Measurements from ENCODE around the gene PRR13.
A peak's percentile ranks its signal among the peaks of the same experiment; 100 is the strongest.
"Not testable (repeated sequence)": the region's sequence is repeated elsewhere in the genome, so short reads cannot be mapped to it uniquely, and the experiment has no call there.

The PRR13 gene

GRCh38 chr12:53472056-53472582 is 30.6 kb downstream of the PRR13 start:
- no peak for DNase-seq (ENCODE audit: low read depth)

- no peak for DNase-seq (ENCODE audit: low read depth)
Observed at GRCh38 chr12:53474077-53474476, 32.5 kb downstream of the PRR13 start.

- DNase-seq (ENCODE audit: low read depth): no peak
Observed at GRCh38 chr12:53474819-53475218, 33.3 kb downstream of the PRR13 start.

GRCh38 chr12:53476769-53477209 is 35.3 kb downstream of the PRR13 start:
- DNase-seq (ENCODE audit: low read depth): no peak

GRCh38 chr12:53478865-53479264 is 37.3 kb downstream of the PRR13 start:
- no peak for DNase-seq (ENCODE audit: low read depth)

GRCh38 chr12:53479331-53479730 is 37.8 kb downstream of the PRR13 start:
- DNase-seq (ENCODE audit: low read depth): no peak

- no peak for DNase-seq (ENCODE audit: low read depth)
Observed at GRCh38 chr12:53480491-53481442, 39.2 kb downstream of the PRR13 start.

- DNase-seq (ENCODE audit: low read depth): not testable (repeated sequence)
Observed at GRCh38 chr12:53481458-53481857, 39.9 kb downstream of the PRR13 start.

- no peak for DNase-seq (ENCODE audit: low read depth)
Observed at GRCh38 chr12:53481939-53482586, 40.5 kb downstream of the PRR13 start.

GRCh38 chr12:53482626-53483168 is 41.2 kb downstream of the PRR13 start:
- no peak for DNase-seq (ENCODE audit: low read depth)

GRCh38 chr12:53483225-53483978 is 41.9 kb downstream of the PRR13 start:
- no peak for DNase-seq (ENCODE audit: low read depth)

GRCh38 chr12:53483979-53484377 is 42.4 kb downstream of the PRR13 start:
- no peak for DNase-seq (ENCODE audit: low read depth)

GRCh38 chr12:53484686-53485575 is 43.4 kb downstream of the PRR13 start:
- DNase-seq (ENCODE audit: low read depth): no peak

- DNase-seq (ENCODE audit: low read depth): no peak
Observed at GRCh38 chr12:53485955-53486735, 44.6 kb downstream of the PRR13 start.

GRCh38 chr12:53486736-53487487 is 45.4 kb downstream of the PRR13 start:
- DNase-seq (ENCODE audit: low read depth): no peak

- no peak for DNase-seq (ENCODE audit: low read depth)
Observed at GRCh38 chr12:53489242-53489864, 47.8 kb downstream of the PRR13 start.

- DNase-seq (ENCODE audit: low read depth): no peak
Observed at GRCh38 chr12:53492188-53492587, 50.7 kb downstream of the PRR13 start.

- DNase-seq (ENCODE audit: low read depth): peak; percentile 84
Observed at GRCh38 chr12:53492830-53493609, 51.5 kb downstream of the PRR13 start.

Data from activated T-helper 9 cell treated with anti-CD3 and anti-CD28 coated beads, Interleukin-2, amount 50 U/mL, for 16 hours (primary cell).